GM10266 (cell line): ENCODE measurements around the gene LMBR1L.
"Not testable (repeated sequence)": the region's sequence is repeated elsewhere in the genome, so short reads cannot be mapped to it uniquely, and the experiment has no call there.

Experiments used
- DNase-seq: peaks from one replicate; pipeline ENCODE4 v3.0.0; 2012; ENCODE audit errors: extremely low spot score
- TF ChIP-seq, protein P1 (sequence below): IDR thresholded peaks from 2 replicates; pipeline ENCODE4 v1.5.1; 2012; ENCODE audit warnings: mild to moderate bottlenecking, low read depth; ENCODE audit not compliant: control insufficient read depth, insufficient read depth; ENCODE audit errors: missing control alignments

Gene LMBR1L

DNA sequence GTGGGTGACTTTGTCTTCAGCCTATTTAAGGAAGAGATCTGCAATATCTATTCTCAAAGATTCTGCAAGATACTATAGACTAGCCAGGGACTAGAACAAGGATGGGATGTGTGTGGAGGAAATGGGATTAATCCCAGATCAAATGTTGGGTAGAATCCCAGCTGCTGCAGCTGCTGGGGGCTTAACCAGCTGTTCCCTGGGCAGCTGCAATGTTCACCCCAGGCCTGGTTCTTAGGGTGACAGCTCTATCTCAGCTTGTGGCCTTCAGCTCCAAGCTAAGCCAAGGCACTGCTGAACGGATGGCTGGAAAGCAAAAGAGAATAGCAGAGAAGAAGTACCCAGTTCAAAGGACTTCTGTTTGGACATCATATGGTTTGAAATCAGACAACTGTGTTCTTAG is 30.9 kb downstream of the LMBR1L start:
- DNase-seq: no peak
- TF ChIP-seq, protein P1, sequence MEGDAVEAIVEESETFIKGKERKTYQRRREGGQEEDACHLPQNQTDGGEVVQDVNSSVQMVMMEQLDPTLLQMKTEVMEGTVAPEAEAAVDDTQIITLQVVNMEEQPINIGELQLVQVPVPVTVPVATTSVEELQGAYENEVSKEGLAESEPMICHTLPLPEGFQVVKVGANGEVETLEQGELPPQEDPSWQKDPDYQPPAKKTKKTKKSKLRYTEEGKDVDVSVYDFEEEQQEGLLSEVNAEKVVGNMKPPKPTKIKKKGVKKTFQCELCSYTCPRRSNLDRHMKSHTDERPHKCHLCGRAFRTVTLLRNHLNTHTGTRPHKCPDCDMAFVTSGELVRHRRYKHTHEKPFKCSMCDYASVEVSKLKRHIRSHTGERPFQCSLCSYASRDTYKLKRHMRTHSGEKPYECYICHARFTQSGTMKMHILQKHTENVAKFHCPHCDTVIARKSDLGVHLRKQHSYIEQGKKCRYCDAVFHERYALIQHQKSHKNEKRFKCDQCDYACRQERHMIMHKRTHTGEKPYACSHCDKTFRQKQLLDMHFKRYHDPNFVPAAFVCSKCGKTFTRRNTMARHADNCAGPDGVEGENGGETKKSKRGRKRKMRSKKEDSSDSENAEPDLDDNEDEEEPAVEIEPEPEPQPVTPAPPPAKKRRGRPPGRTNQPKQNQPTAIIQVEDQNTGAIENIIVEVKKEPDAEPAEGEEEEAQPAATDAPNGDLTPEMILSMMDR: no peak

DNA sequence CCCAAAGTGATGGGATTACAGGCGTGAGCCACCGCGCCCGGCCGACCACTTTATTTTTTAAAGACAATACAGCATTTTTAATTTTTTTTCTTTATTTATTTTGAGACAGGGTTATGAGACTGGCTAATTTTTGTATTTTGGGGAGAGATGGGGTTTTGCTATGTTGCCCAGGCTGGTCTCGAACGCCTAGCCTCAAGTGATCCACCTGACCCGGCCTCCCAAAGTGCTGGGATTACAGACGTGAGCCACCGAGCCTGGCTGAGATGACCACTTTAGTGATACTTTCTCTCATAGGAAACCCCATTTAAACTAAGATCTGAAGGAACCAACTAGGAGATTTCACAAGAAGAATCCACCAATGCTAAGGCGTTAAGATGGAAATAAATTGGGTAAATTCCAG is 39.7 kb downstream of the LMBR1L start:
- no peak for DNase-seq
- TF ChIP-seq, protein P1: no peak

DNA sequence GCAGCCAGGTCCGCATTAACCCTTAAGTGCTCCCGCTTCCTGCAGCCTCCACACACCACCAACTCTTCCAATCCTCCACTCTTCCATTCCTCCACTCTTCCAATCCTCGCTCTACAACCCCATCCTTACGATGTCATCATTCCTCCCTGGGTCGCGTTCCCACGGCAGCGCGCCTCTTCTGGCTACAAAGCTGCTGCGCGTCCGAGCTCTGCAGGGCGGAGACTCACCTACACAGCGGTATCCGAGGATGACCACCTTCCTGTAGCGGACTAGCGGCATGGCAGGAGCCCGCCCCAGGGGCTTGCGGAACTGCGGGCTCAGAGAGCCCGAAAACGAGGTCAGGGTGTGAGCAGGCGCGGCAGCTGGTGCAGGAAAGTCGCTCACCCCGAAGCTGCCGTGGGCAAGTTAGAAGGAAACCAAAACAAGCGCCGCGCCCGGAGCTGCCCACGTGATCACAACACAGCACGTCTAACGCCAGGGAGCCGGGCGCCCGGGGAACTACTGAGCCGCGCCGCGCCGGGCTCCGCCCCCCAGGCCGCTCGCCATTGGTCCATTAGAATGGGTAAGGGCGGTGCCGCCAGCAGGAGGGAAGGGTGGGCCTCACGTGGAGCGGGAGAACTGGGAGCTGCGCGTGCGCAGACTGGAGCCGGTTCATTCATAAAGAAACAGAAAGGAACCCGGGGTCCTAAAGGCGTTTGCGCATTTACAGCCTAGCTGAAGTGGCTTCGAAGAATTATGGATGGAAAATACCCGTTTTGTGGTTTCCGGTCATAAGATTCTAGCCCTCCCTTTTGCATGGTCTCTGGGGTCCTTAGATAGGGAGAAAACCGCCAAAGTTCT is 40.9 kb downstream of the LMBR1L start, which contains the start of gene RHEBL1:
RHEBL1 (minus strand) TSS at position 473 of the 840 bp plus-strand sequence; CDS start at position 279, 194 bp downstream.
- DNase-seq: peak; percentile 97
- TF ChIP-seq, protein P1: peak; percentile 36

DNA sequence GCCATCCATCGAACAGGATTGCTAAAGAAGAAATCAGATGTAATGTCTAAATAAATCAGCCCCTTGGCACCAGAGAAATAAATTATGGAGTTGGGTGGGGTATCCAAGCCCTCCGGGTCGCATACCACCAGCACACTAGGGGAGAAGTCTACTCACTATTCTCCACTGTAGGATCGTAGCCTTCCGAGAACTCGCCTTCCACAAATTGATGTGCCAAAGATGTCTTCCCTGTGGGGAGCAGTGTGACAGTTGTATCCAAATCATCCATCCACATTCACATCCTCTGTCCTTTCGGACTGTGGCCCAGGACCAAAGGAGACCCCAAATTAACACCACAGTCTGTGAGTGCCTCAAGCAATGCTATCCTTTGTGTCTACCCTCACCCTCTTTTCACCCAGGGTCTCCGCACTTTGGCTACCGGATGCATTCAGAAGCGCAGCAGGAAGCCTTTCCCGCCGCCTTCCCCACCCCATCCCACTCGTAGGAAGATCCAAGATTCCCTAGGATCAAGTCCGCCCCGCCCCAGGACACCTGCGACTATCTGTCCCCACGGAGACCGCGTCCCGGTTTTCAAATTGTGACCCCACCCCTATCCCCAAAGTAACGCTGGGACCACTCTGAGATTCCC is 41.7 kb downstream of the LMBR1L start:
- DNase-seq: no peak
- TF ChIP-seq, protein P1: no peak

DNA sequence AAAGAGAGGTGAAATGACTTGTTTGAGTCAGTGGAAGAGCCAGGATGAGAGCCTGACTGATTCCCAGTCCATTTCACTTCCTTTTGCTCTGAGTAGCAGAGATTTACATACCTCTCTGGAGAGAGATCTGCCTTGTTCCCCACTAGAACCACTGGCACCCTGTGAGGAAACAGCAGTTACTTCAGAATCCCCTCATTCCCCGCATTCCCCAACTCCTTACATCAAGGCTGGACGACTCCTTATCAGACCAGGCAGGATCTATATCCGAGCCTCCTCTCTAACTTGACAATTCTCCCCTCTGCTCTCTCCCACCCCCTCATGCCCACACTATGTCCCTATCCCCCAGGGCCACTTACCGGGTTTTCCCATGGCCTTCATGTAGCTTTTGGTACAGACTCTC is 44.5 kb downstream of the LMBR1L start:
- DNase-seq: no peak
- TF ChIP-seq, protein P1: no peak

DNA sequence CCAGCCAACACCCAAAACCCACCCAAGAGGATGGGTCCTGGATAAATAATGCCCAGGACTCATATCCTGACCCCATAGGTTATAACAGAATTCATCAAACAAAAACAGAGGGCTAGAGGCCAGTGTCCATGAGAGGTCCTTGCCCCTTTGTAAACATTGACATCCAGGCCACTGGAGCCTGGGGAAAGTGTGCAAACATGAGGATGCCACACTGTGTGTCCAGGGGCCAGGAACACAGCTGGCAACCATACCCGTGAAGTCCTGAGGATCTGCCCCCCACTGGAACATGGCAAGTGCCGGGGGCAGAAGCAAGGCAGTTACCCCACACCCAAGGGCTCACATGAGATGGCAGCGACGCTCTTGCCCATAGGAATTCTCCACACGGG is 45.9 kb downstream of the LMBR1L start:
- TF ChIP-seq, protein P1: no peak
- DNase-seq: no peak

DNA sequence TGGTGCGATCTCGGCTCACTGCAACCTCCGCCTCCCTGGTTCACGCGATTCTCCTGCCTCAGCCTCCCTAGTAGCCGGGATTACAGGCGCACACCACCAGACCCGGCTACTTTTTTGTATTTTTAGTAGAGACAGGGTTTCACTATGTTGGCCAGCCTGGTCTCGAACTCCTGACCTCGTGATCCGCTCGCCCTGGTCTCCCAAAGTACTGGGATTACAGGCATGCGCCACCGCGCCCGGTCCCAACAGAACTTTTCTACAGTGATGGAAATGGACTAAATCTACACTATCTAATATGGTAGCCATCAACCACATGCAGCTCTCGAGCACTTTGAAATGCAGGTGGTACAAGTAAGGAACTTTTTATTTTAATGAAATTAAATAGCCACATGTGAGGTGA is 48.7 kb downstream of the LMBR1L start:
- DNase-seq: not testable (repeated sequence)
